ENCODE data around the gene RXRA. TPM values are rescaled to one million over a fixed set of nuclear protein-coding genes. Genes with fewer than 3 reads are reported as not detected.

RXRA gene
- polyA plus RNA-seq (2.3 and 2.7 TPM in 2 replicates), polyA minus RNA-seq (3.8 and 4.6 TPM in 2 replicates)

DNA sequence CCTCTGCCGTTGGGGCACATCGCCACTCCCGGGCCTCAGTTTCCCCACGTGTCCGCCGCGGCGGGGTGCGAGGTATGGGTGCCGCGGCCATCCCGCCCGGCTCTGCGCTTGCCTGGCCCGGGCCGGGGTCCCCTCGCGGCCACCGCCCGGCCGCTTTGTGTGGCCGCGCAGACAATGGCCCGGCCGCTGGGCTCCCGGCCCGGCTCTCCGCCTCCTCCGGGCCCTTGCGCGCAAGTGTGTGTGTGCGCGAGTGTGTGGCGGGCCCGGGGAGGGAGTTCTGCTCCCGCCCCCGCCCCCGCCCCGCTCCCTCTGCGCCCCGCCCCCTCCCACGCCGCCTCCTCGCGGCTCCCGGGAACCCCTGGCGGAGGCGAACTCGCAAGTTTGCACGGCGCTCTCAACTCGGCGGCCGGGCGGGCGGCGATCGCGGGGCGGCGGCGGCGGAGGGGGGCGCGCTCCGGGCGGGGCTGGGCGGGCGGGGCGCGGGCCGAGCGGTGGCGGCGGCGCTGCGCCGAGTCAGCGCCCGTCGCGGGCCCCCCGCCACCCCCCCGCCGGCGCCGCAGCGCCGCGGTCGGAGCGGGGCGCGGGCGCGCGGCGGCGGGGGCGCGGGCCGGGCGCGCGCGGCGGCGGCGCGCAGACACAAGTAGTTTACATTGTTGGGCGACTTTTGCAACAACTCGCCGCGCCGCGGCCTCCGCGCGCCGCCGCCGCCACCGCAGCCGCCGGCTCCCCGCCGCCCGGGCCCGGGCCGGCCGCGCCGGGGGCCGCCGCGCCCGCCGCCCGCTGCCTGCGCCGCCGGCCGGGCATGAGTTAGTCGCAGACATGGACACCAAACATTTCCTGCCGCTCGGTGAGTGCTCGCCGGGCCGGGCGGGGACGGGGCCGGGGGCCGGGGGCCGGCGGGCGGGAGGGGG lies at the start of gene RXRA:
Gene RXRA, plus strand, starts transcription at position 643 of the 911 bp plus-strand sequence. Its CDS starts 177 bp downstream, at position 820.
- peak within 1 kb of the TSS; percentile 69 for H3K9ac ChIP-seq (ENCODE audit: low read length)
- no peak within 1 kb of the TSS for H2AFZ ChIP-seq (ENCODE audit: low read depth, low read length)
- H3K4me2 ChIP-seq (ENCODE audit: low read length) = peak within 1 kb of the TSS; percentile 65
- no peaks in the 10 kb centered on the region for H3K9me3 ChIP-seq (ENCODE audit: low read length)
- H3K79me2 ChIP-seq (replicated peaks; ENCODE audit: insufficient read depth, low read length) = peaks cover 37% of the 10 kb centered on the region
- peak within 1 kb of the TSS; percentile 71 for H3K4me3 ChIP-seq (ENCODE audit: low read length)
- H3K27ac ChIP-seq (ENCODE audit: low read length) = peak within 1 kb of the TSS; percentile 42
- H3K9me2 ChIP-seq (ENCODE audit: insufficient read depth, low read length) = no peaks in the 10 kb centered on the region
- H3K27me3 ChIP-seq (ENCODE audit: insufficient read depth, low read depth, low read length) = no peaks in the 10 kb centered on the region
- no peaks in the 10 kb centered on the region for H4K20me1 ChIP-seq (ENCODE audit: insufficient read depth)
- no peak for TF ChIP-seq EZH2 (IDR thresholded peaks at IDR 0.05; ENCODE audit: borderline replicate concordance, insufficient read depth, low read length, poor library complexity, severe bottlenecking)
- TF ChIP-seq POLR2AphosphoS5 (IDR thresholded peaks at IDR 0.05) = peak; percentile 53
- no peak for TF ChIP-seq CTCF (IDR thresholded peaks at IDR 0.05; ENCODE audit: poor library complexity, severe bottlenecking)
- TF ChIP-seq TAF1 (IDR thresholded peaks at IDR 0.05; ENCODE audit: low read depth) = no peak
- TF ChIP-seq MXI1 (conservative IDR thresholded peaks at IDR 0.05; ENCODE audit: poor library complexity, severe bottlenecking) = no peak
- TF ChIP-seq, protein P1, sequence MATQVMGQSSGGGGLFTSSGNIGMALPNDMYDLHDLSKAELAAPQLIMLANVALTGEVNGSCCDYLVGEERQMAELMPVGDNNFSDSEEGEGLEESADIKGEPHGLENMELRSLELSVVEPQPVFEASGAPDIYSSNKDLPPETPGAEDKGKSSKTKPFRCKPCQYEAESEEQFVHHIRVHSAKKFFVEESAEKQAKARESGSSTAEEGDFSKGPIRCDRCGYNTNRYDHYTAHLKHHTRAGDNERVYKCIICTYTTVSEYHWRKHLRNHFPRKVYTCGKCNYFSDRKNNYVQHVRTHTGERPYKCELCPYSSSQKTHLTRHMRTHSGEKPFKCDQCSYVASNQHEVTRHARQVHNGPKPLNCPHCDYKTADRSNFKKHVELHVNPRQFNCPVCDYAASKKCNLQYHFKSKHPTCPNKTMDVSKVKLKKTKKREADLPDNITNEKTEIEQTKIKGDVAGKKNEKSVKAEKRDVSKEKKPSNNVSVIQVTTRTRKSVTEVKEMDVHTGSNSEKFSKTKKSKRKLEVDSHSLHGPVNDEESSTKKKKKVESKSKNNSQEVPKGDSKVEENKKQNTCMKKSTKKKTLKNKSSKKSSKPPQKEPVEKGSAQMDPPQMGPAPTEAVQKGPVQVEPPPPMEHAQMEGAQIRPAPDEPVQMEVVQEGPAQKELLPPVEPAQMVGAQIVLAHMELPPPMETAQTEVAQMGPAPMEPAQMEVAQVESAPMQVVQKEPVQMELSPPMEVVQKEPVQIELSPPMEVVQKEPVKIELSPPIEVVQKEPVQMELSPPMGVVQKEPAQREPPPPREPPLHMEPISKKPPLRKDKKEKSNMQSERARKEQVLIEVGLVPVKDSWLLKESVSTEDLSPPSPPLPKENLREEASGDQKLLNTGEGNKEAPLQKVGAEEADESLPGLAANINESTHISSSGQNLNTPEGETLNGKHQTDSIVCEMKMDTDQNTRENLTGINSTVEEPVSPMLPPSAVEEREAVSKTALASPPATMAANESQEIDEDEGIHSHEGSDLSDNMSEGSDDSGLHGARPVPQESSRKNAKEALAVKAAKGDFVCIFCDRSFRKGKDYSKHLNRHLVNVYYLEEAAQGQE (IDR thresholded peaks at IDR 0.05; ENCODE audit: borderline replicate concordance) = no peak
- no peak for TF ChIP-seq SMC3 (conservative IDR thresholded peaks at IDR 0.05; ENCODE audit: poor library complexity)
- no peak for TF ChIP-seq EP300 (conservative IDR thresholded peaks at IDR 0.05; ENCODE audit: poor library complexity, severe bottlenecking)
- H3K36me3 ChIP-seq (ENCODE audit: insufficient read depth, low read length) = no peaks in the 10 kb centered on the region
- no peaks in the 10 kb centered on the region for H3F3A ChIP-seq (ENCODE audit: insufficient read depth, low read length, poor library complexity, severe bottlenecking)

DNA sequence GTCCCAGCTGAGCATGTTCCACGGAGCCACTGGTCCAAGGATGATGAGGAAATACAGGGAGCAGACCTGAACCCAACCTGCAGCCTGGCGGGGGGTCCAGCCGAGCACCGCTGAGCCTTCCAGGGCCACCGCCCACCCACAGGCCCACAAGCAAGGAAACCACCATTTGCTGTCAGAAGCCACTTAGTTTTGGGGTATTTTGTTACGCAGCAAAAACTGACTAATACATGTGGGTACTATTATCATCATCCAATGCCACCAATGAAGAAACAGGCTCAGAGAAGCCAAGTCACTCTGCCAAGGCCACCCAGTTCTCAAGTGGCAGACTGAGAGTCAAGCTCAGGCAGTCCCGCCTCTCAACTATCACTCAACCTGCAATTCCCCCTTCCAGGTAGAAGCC lies 48.0 kb upstream of the RXRA start:
- no peak overlapping the region for H3K4me3 ChIP-seq (ENCODE audit: low read length)
- no peaks in the 10 kb centered on the region for H3F3A ChIP-seq (ENCODE audit: insufficient read depth, low read length, poor library complexity, severe bottlenecking)

More for the DNA sequence above, 48.0 kb upstream of the RXRA start:
- H3K27ac ChIP-seq (ENCODE audit: low read length) = no peak overlapping the region
- H2AFZ ChIP-seq (ENCODE audit: low read depth, low read length) = no peak overlapping the region
- TF ChIP-seq TAF1 (IDR thresholded peaks at IDR 0.05; ENCODE audit: low read depth) = no peak
- TF ChIP-seq EZH2 (IDR thresholded peaks at IDR 0.05; ENCODE audit: borderline replicate concordance, insufficient read depth, low read length, poor library complexity, severe bottlenecking) = no peak
- TF ChIP-seq RAD21 (conservative IDR thresholded peaks at IDR 0.05) = no peak
- no peak for TF ChIP-seq MXI1 (conservative IDR thresholded peaks at IDR 0.05; ENCODE audit: poor library complexity, severe bottlenecking)
- TF ChIP-seq EP300 (conservative IDR thresholded peaks at IDR 0.05; ENCODE audit: poor library complexity, severe bottlenecking) = no peak
- TF ChIP-seq SMC3 (conservative IDR thresholded peaks at IDR 0.05; ENCODE audit: poor library complexity) = no peak
- TF ChIP-seq POLR2AphosphoS5 (IDR thresholded peaks at IDR 0.05) = no peak
- no peak for TF ChIP-seq CTCF (IDR thresholded peaks at IDR 0.05; ENCODE audit: poor library complexity, severe bottlenecking)
- TF ChIP-seq, protein P1 (IDR thresholded peaks at IDR 0.05; ENCODE audit: borderline replicate concordance) = no peak
- H3K36me3 ChIP-seq (ENCODE audit: insufficient read depth, low read length) = no peaks in the 10 kb centered on the region
- no peaks in the 10 kb centered on the region for H3K9me3 ChIP-seq (ENCODE audit: low read length)
- no peaks in the 10 kb centered on the region for H3K9me2 ChIP-seq (ENCODE audit: insufficient read depth, low read length)
- no peaks in the 10 kb centered on the region for H3K79me2 ChIP-seq (replicated peaks; ENCODE audit: insufficient read depth, low read length)
- no peaks in the 10 kb centered on the region for H3K27me3 ChIP-seq (ENCODE audit: insufficient read depth, low read depth, low read length)
- no peaks in the 10 kb centered on the region for H4K20me1 ChIP-seq (ENCODE audit: insufficient read depth)
- H3K4me2 ChIP-seq (ENCODE audit: low read length) = no peak overlapping the region
- H3K9ac ChIP-seq (ENCODE audit: low read length) = no peak overlapping the region
